ENCODE data around the gene TPPP.

DNA sequence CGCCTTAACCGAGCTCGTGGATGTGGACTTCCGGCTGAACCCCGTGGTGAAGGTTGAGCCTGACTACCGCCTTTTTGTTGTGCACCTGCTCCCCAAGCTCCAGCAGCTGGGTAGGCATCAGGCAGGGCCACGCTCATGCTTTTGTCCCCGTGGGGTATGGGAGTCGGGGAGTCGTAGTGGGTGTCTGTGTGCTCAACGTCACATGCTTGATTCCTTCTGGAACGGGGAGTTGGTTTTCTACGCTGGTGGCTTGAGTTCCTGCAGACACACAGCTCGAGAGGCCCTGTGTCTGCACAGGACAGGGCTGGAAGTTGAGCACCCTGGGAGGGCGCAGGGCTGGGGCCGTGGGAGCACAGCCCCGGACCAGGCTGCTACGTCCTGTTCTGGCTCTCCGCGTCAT is 73.0 kb downstream of the TPPP start:
- no peak for TF ChIP-seq CTCF (IDR thresholded peaks at IDR 0.05)
- no peak for TF ChIP-seq POLR2A (IDR thresholded peaks at IDR 0.05; ENCODE audit: low read length)
- TF ChIP-seq, protein P1, sequence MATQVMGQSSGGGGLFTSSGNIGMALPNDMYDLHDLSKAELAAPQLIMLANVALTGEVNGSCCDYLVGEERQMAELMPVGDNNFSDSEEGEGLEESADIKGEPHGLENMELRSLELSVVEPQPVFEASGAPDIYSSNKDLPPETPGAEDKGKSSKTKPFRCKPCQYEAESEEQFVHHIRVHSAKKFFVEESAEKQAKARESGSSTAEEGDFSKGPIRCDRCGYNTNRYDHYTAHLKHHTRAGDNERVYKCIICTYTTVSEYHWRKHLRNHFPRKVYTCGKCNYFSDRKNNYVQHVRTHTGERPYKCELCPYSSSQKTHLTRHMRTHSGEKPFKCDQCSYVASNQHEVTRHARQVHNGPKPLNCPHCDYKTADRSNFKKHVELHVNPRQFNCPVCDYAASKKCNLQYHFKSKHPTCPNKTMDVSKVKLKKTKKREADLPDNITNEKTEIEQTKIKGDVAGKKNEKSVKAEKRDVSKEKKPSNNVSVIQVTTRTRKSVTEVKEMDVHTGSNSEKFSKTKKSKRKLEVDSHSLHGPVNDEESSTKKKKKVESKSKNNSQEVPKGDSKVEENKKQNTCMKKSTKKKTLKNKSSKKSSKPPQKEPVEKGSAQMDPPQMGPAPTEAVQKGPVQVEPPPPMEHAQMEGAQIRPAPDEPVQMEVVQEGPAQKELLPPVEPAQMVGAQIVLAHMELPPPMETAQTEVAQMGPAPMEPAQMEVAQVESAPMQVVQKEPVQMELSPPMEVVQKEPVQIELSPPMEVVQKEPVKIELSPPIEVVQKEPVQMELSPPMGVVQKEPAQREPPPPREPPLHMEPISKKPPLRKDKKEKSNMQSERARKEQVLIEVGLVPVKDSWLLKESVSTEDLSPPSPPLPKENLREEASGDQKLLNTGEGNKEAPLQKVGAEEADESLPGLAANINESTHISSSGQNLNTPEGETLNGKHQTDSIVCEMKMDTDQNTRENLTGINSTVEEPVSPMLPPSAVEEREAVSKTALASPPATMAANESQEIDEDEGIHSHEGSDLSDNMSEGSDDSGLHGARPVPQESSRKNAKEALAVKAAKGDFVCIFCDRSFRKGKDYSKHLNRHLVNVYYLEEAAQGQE (IDR thresholded peaks at IDR 0.05): no peak
- TF ChIP-seq RAD21 (conservative IDR thresholded peaks at IDR 0.05 in 1 of 2, IDR thresholded peaks at IDR 0.05 in 1 of 2): no peak
- no peak for TF ChIP-seq HDAC2 (IDR thresholded peaks at IDR 0.05)
- no peak for TF ChIP-seq EP300 (IDR thresholded peaks at IDR 0.05)
- TF ChIP-seq SMC3 (IDR thresholded peaks at IDR 0.05): no peak
- no peak for TF ChIP-seq POLR2AphosphoS2 (conservative IDR thresholded peaks at IDR 0.05; ENCODE audit: low read length)
- no peak for TF ChIP-seq ZSCAN20 (CRISPR knock-in tag; IDR thresholded peaks at IDR 0.05)
